ENCODE results near the gene MAP3K7.

The MAP3K7 gene

DNA sequence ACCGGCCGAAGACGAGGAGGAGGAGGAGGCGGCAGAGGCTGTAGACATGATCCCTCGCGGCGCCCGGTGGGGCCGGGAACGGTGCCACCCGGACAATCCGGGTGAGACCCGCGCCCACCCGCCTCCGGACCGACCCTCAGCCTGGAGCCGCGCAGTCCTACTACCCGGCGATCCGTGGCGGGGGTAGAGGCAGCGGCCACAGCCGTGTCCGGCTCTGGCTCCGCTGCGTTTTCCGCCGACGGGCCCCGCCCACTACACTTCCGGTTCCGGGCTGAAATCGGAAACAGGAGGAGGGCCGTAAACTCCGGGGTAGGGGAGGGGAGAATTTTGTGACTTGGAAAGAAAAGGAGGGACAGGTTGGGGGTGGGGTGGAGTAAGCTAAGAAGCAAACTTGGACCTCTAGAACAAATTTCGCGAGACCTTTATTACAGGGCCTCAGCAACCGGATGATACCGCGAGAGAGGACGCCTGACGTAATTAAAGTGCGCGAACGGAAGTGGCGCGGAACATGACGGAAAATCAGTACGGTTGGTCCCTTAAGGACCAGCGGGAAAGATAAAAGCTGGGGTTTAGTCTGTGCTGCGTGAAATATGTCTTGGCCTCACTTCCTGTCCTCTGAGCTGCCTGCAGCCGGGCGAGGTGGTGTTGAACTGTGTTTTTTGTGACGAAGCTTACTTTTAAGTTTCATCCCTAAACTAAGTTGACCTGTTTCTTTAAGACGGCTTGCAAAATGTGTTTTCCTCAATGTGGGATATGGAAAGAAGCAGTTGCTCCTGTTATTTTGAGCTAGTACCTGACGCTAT is at the start of gene MAP3K7:
MAP3K7 (minus strand) TSS at position 237 of the 803 bp plus-strand sequence; CDS start at position 48, 189 bp downstream.
- H3K27ac ChIP-seq: peak within 1 kb of the TSS; percentile 93
- peak; percentile 89 for DNase-seq (ENCODE audit: low read depth, low spot score)

DNA sequence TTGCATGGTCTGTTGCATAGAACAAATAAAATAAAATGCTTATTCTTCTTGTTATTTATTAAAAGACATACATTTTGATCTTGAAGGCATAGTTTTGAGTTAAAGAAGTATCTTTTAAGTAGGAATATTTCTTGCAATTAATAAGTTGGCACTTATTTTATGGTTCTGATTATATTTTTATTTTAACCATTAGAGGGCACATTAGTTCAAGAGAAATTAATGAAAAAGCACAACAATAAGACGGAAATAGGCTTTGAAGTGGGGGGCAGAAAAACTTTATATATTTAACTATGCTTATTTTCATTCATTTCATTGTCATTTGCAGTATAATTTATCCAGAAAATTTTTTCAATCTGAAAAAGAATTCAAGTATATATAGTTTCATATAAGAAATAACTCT is 44.2 kb upstream of the MAP3K7 start:
- no peak for DNase-seq (ENCODE audit: low read depth, low spot score)
- H3K27ac ChIP-seq: no peak overlapping the region

DNA sequence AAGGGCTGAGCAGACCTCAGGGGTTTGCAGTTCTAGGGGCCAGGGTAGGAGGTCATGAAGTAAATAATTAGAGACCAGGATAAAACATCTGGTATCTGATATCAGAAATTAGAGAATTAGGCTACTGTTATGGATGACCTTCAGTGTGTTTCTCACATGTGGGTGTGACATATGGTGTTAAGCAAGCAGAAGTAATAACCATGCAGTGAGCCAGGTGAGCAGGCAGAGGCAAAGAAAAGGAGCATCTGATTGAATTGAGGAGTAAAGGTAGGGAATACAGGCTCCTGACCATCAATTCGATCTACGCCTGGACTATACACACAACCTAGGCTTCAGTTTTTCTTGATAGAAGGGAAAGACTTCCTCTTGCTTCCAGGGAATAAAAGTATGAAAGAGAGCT is 34.7 kb upstream of the MAP3K7 start:
- no peak overlapping the region for H3K27ac ChIP-seq
- no peak for DNase-seq (ENCODE audit: low read depth, low spot score)

DNA sequence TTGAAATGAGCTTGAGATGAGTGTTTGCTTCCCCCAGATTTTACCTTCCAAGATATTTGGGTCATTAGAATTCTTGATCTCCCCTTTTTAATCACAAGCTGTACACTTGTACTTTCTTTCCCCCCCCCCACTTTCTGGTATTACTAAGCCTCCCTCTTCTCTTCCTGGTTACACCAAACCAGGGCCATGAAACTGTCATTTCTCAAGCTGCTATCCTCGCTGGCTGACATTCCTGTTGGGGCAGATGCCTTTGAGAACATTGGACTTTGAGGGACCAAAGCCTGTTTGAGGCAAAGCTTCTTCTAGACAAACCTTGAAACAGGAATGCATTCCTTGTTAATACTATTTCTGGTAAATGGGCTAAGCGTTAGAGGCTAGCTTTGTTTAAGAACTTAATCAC is 32.3 kb upstream of the MAP3K7 start:
- DNase-seq (ENCODE audit: low read depth, low spot score): no peak
- no peak overlapping the region for H3K27ac ChIP-seq

DNA sequence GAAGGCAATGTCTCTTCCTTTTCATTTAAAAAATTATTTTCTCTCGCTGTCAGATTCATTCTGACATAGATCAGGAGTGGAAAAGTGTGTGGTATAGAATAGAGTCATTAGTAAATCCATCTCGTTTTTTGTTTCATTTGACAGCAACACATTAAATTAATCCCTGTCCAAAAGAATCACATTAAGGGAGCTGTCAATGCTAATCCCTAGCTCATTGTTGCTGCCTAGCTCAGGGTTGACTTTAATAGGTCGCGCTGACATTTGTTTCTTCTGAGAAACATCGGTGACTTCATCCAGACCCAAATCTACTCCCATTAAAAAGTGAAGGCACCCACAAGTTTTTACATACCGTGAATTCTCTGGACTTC is 25.4 kb upstream of the MAP3K7 start:
- no peak for DNase-seq (ENCODE audit: low read depth, low spot score)
- H3K27ac ChIP-seq: no peak overlapping the region

DNA sequence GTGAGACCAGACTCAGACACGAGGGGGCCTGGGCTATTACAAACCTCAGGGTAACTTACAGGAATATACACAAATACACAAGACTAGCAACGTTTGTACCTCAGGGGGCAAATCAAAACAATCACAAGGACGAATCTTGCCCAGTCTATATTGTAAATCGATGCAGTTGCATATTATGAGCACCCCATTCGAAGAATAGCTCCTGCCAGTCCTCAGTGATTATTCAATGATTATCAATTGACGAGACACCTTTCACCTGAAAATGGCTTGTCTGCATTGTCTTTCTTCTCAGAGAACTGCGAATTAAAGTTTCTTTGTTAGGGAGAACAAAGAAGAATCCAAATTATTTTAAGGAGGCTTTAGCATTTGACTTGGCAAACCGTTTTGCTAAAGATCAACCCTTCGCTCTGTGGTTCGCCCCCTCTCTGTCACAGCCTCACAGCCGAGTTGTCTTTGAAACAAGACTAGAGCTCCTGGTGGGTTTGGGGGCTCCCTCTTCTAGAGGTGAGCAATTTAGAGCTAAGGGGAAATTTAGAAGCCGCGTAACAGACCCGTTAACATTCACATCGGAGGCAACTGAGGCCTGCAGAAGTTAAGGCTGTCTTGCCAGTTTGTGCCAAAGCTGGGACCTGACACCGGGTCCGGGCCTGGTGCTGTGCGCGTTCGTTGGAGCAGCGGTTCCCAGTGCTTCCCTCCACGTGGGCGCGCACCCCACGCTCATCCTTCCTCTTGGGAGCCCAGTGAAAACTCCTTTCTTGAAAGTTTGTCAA is 24.9 kb upstream of the MAP3K7 start:
- no peak overlapping the region for H3K27ac ChIP-seq
- DNase-seq (ENCODE audit: low read depth, low spot score): no peak

DNA sequence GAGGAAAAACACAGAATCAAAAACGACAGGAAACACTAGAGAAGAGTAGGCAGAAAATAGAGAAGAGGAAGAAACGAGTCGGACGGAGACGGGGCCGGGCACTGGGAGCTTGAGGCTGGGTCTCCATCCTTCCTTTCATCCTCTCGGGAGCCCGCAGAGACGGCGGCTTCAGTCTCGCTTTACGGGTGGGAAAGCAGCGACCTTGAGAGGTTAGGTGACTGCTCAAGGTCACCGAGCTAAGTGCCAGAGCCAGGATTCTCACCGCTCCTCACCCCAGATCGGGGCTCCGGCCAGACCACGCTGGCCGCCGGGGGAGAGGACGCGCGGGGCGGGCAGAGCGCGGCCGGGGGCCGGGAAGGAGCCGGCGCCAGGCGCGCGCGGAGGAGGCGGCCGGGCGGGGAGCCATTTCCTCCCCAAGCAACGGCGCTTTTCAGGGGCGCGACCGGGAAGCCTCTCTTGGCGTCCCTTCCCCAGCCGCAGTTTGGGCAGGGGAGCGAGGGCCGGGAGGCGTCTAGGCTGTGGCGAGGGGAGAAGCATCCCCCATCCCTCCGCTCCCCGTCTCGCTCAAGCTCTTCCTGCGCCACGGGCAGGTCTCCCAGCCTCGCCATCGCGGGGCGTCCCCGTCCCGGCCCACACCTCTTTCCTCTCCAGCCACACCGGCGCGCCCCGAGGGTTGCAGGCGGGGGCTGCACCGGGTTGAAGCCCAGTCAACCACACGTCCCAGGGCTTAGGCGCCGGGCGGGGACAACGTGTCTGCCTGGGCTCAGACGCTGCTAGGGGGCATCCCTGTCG is 24.1 kb upstream of the MAP3K7 start:
- H3K27ac ChIP-seq: no peak overlapping the region
- DNase-seq (ENCODE audit: low read depth, low spot score): no peak

DNA sequence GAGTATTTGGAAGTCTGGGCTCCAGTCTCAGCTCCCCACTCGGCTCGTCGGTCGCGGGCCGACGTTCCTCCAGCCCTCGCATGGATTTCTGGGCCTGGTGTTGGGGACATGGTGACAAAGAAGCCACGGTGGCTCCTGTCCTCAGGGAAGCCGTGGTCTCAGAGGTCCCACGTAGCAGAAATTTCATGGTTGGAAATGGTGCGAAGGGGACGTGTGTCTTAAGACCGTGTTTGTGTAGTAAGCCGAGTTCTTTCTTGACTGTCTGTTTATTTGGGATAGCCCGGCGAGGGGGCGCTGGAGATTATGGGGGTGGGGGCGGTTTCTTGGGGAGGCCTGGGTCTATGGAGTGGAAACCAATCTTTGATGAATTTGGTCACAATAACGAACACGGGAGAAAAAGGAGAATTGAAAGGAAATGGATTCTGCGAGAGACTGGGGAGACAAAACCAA is 23.5 kb upstream of the MAP3K7 start:
- no peak for DNase-seq (ENCODE audit: low read depth, low spot score)
- H3K27ac ChIP-seq: no peak overlapping the region

DNA sequence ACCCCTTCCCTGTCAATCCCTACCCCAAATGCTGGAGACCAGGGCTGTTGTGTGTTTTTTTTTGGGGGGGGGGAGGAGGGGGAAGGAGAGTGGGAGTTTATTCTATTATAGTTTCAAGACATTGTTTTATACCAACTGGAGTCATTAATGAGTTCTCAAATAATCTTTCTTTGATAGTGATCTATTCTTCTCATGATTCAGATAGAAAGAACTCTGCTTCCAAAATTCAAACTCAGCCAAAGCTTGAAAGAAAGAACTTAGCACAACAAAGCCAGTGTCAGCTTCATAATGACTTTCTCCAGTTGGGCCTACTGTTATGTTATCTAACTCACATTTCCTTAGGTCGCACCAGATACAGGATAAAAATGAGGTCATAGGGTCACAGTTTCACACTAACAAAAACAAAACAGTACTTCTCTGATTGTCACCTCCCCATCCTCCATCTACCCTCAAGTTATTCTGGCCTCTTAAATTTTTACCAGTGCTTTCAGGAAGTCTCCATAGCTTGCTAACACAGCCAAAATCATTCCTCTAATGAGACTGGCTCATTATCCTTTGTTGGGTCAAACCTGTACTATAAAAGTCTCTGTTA is 19.0 kb upstream of the MAP3K7 start:
- no peak overlapping the region for H3K27ac ChIP-seq
- DNase-seq (ENCODE audit: low read depth, low spot score): no peak

DNA sequence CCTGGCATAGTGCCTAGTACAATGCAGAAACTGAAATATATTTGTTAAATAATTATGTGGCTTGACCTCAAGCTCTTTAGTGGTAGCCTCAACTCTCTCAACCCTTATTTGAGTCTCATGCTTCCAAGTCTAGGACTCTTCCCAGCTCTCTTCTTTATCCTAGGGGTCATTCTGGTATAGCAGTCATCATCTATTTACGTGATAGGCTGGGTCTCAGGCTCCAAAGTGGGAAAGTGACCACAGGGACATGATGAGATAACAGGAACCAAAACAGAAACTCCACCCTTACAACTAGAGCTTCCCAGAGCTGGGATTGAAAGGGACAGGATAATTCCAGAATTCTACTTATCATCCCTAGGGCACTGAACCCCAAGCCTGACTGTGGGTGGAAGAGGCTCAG is 17.7 kb upstream of the MAP3K7 start:
- no peak overlapping the region for H3K27ac ChIP-seq
- no peak for DNase-seq (ENCODE audit: low read depth, low spot score)

DNA sequence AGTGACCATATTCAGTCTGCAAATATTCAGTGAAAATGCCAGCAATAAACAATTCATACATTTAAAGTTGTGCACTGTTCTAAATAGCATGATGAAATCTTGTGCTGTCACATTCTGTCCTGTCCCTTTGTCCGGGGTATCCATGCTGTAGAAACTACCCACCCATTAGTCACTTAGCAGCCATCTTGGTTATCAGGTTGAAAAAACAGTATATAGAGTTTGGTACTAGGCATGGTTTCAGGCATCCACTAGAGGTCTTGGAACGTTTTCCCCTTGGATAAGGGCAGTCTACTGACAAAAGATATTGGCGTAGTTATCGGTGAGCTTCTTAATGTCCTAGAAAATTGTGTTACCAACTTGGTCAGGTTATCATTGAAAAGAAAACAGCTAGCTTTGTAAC is 12.3 kb upstream of the MAP3K7 start:
- no peak overlapping the region for H3K27ac ChIP-seq
- DNase-seq (ENCODE audit: low read depth, low spot score): no peak

DNA sequence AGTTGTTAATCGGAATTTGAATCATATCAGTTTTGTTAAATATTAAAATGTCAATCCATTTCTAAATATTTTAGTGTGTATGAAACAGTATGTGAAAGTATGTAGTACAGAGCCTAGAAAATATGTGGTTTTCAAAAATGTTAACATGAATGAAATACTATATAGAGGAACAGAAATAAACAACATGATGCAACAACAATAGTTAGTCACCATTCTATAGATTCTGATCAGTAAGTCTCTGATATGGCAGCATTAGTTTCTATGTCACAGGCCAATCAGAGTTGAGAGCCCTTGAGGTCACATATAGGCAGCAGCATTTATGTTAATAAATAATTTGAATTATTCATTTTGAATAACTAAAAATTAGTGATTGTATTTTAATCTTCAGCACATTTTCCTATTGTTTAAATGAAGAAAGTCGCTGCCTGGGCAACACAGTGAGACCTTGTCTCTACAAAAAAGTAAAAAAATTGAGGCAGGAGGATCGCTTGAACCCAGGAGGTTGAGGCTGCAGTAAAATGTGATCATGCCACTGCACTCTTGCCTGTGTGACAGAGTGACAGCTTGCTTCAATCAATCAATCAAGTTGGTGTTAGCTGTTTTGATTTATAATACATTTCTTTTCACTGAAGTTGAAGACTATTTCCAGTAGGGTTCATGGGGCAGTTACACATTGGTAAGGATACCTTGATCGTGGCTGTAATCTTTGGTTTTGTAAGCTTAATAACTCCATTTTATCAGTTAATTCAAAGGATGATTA is 11.5 kb upstream of the MAP3K7 start:
- DNase-seq (ENCODE audit: low read depth, low spot score): no peak
- H3K27ac ChIP-seq: no peak overlapping the region

DNA sequence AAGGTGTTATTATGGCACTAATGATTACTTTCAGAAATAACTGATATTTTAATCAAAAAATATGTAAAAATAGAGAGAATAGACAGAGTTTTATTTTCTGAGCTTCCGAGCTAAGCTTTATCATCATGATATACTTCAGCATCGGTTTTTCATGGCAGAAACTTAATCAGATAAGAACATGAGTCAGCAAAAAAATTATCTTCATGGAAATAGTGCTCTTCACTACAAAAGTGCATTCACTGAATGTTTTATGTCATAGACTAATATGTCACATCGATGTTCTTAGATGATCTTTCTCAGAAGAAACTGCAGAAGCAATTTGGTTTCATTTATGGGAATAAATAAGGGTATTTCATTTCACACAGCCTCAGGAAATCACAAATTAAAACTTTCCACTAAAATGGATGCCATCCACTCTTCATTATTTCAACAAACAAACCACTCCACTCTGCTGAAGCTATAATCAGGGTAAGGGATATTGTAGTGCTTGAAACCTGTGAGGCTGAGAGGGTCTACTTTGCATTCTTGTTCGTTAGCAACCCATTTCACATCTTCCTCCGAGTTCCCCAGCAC is 10.2 kb upstream of the MAP3K7 start:
- DNase-seq (ENCODE audit: low read depth, low spot score): no peak
- H3K27ac ChIP-seq: no peak overlapping the region

DNA sequence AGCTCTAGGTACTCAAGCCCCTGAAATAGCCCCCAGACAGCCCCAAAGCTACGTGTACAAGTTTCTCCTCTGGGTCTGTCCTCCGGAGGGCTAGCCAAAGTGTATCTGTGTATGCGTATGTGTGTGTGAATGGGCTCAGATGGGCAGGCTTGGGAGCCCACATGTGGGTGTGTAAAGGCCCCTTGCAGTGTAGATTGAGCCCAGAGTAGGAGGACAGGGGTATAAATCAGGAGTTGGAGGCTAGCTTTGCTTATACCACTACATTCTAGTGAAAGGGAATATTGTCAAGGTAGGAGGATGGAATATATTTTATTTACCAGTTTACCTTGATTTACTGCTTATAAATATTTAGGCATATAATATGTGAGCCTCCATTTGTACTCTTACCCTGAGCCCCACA is 9.0 kb upstream of the MAP3K7 start:
- H3K27ac ChIP-seq: no peak overlapping the region
- DNase-seq (ENCODE audit: low read depth, low spot score): no peak

DNA sequence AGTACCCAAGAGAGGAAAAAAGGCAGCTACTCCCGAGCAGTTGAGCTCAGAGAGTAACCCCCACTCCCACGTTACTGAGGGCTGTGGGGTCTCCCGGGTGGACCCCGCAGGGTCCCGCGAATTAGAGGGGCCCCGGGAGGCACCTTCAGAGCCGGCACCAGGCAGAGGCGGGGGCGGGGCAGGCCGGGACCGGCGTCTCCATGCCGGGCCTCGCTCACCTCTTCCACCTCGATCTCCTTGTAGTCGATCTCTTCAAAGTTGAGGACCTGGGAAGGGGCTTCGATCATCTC is 381 bp downstream of the MAP3K7 start:
- DNase-seq (ENCODE audit: low read depth, low spot score): no peak
- H3K27ac ChIP-seq: peak overlapping the region; percentile 93

DNA sequence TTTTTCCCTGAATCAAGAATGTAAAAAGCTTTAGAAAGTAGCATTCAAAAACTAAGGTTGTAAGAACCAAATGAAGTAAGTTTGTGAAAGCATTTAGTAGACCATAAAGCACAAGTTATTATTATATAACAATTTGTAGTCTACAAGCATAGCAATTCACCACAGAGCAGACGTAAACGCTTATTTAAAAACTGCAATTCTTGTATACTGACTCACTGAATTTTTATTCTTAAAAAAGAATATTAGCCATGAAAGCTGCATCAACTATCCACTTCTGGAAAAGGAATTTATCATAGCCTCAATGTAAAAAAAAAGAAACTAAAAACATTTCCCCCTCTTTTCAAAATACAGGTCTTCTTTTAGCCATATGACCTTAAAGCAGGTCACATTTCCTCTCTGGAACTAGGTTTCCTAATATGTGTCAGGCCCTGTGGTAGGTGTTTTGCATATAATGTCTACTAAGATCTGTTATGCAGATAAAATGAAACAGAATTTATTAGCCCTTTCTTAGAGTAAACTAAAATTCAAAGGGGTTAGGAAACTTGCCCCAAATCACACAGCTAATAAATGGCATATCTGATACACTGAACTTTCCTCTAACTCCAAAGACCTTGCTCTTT is 2.1 kb downstream of the MAP3K7 start:
- H3K27ac ChIP-seq: no peak overlapping the region
- DNase-seq (ENCODE audit: low read depth, low spot score): no peak

DNA sequence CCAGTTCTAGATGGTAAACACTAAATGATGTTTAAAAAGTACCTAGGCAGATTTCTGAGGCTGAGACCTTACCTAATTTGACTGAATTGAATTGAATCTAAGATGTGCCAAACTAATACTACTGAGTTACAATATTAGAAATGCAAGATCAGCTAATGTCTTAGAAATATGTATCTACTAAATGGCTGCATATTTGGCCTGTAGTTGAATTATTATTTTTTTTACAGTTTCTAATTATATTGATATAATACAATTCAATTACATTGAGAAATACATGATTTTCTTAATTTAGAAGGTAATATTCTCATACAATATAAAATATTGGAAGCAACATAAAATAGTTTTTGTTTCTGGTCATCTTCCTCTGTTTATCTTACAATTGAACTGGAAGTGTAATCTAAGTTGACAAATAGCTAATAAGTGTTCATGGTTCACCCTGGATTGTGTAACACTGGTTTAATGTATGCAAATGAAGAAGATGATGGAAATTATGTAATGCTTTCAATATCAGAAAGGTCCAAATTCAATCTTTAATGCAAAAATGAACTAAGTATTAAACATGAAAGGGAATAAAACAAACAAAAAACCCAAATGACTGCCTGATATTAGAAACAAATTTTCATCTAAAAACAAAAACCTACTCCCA is 2.9 kb downstream of the MAP3K7 start:
- no peak overlapping the region for H3K27ac ChIP-seq
- DNase-seq (ENCODE audit: low read depth, low spot score): no peak

DNA sequence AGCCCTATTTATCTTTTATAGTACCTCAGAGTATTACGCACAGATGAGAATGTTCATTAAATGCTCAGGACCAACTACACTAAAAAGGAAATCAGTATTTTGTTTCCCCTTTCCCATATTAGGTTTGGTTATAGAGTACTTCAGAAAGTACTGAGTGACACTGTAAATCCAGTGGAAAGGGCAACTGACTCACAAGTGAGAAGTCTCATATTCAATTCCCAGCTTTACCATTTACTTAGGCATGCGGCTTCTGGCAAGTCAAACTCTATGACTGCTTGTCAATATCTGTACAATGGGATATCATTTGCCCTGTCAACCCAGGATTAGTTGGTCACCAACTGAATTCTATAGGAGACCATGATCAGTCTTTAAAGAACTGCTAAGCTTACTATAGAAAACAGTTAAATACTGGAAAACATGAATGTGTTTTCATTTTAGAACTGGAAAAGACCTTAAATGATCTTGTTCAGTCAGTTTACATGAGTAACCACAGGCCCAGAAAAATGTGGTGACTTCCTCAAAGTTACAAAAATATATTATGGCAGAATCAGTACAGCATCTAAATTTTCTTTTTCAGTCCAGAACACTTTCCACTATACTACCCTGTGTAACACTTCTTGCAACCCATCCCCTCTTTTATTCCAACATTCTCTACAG is 3.6 kb downstream of the MAP3K7 start:
- no peak for DNase-seq (ENCODE audit: low read depth, low spot score)
- H3K27ac ChIP-seq: no peak overlapping the region

Measured in epithelial cell of prostate (primary cell).